ENCODE measurements around the gene MBNL2. TPM values are rescaled to one million over a fixed set of nuclear protein-coding genes. Genes with fewer than 3 reads are reported as not detected.

The MBNL2 gene
- total RNA-seq, 1 donor: 21.8 TPM

DNA sequence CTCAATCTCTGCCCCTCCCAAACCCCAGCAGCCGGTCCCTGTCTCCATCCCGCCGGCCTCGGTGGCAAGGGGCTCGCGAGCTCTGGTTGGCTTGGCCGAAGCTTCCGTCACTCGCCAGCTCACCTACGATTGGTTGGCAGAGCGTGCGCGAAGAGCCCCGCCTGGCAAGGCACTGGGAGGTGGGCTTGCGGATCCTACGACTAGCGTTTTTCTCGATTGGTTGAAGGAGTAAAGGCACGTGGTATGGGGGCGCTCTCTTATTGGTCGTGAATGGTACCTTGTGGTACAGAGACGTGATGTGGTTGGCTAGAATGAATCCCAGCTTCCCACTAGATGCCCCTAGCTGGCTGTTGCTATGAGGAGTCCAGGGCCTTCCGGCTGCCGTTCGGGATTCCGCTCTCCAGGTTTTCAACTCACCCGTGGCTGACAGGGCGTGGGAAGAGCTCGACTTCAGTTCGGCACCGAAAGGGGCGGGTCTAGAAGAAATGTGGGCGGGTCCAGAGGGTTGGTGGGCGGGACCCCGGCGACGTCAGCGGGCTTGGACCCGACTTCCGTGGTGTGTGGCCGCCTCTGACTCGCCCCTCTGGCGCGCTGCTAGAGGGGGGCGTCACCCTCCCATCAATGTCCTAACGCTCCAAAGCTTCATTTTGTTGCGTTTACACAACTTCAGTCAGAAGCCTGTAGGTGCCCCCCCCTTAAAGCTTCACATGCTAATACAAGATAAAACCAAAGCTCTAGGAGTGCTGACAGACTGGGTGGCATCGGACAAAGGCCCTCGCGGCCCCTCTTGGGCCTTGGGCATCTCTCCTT, 211.0 kb downstream of the MBNL2 start:
- DNase-seq (ENCODE audit: low read depth in 2 of 3, low spot score in 2 of 3): peak; percentile 95 to 100 (median 100)

DNA sequence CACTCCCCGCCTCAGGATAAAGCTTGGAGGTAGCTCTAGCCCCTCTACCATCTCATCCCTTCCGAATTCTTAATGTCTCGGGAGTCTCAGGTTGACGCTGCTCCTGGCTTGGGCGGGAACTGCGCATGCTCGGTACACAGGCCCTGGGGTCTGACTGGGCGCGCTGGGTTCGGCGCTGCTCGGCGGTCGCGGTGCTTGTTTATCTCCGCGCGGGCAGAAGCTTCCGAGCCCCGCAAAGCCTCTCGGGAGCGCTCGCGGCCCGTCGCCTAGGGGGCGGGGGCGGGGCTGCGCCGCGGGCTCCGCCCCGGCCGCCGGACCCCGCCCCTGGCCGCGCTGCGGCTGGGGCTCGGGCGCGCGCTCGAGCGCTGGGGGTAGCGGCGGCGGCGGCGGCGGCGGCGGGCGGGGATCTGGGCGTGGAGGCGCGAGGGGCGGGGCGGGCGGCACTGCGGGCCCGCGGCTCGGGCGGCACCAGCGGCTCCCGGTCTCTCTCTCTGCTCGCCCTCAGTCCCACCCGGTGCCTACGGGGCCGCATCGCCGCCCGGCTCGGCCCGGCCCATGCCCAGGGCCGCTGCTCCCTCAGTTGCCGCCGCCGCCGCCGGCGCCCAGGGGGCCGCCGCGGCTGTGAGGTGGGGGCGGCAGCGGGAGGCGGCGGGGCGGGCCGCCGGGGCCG, 211.7 kb downstream of the MBNL2 start, which contains the start of gene RAP2A:
Gene RAP2A (plus strand): TSS at position 443 of the 670 bp plus-strand sequence. CDS start 302 bp downstream, outside the sequence.
- DNase-seq (ENCODE audit: low read depth in 2 of 3, low spot score in 2 of 3): peak; percentile 77 to 94 (median 94)

DNA sequence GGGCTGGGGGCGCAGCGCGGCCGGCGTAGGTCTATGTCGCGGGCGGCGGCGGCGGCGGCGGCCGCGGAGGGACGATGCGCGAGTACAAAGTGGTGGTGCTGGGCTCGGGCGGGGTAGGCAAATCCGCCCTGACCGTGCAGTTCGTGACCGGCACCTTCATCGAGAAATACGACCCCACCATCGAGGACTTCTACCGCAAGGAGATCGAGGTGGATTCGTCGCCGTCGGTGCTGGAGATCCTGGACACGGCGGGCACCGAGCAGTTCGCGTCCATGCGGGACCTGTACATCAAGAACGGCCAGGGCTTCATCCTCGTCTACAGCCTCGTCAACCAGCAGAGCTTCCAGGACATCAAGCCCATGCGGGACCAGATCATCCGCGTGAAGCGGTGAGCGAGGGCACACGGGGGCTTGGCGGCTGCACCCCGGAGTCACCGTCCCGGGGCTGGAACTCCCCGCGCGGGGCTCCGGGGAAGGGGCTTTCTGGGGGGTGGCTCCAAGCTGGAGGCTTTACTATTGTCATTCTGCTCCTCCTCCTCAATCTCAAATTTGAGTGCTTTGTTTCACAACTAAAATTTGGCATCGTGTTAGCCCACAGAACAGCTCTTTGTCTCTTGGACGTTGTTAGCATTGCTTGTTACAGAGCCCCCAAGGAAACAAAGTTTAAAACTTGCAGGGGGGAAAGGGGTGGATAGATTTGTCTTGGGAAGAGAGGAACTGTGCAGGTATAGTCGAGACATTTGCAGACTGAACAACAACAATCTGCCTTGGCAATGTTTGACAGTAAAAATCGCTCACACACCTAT, 212.5 kb downstream of the MBNL2 start:
- peak; percentile 19 to 43 (median 38) for DNase-seq (ENCODE audit: low read depth in 2 of 3, low spot score in 2 of 3)

DNA sequence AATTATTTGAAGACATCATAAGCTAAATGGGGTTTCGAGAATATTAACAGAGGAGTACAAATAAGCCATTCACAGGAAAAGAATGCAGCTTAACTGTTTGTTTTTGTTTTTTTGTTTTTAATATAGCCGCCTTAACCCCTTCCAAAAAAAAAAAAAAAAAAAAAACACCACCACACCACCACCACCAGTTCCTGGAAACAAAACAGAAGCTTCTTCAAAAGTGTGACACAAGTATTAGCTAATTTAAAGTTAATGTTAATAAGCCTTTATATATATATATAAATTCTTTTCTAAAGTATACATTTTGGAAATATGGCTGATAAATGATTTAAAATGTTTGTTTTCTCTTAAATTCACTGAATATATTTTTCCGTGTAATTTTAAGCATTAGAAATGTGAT, 213.2 kb downstream of the MBNL2 start:
- DNase-seq (ENCODE audit: low read depth in 2 of 3, low spot score in 2 of 3): peak in 1 of 3 donors; percentile 10

DNA sequence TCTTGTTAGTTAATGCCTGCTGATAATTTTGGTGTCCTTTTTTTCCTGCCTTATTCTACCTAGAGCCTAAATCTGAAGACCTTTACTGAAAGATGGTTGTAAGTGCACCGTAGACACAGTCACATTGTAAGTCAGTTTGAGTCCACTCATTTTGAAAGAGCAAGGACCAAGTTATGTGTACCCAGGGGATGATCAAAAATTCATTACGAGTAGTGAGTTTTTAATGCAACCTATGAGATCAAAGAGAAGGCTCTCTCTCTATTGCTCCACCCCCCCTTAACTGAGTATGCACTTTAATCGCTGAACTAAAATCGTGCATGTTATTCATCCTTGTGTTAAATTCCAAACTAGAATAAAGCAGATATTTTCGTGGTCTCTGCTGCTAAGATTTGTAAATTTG, 213.7 kb downstream of the MBNL2 start:
- DNase-seq (ENCODE audit: low read depth in 2 of 3, low spot score in 2 of 3): no peak

DNA sequence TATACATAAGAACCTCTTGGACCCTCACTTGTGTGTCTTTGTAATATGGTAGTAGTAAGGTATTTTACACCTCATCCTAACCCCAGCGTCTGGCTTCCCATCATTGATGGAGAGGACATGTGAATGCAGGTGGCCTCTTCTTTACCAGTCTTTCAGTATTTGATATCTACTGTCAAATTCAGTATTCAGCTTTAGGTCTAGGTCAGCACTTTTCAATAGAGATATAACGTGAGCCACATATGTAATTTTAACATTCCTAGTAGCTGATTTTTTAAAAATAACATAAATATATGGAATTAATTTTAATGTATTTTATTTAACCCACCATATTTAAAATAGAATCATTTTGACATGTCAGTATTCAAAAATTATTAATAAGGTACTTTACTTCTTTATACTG, 214.7 kb downstream of the MBNL2 start:
- no peak for DNase-seq (ENCODE audit: low read depth in 2 of 3, low spot score in 2 of 3)

DNA sequence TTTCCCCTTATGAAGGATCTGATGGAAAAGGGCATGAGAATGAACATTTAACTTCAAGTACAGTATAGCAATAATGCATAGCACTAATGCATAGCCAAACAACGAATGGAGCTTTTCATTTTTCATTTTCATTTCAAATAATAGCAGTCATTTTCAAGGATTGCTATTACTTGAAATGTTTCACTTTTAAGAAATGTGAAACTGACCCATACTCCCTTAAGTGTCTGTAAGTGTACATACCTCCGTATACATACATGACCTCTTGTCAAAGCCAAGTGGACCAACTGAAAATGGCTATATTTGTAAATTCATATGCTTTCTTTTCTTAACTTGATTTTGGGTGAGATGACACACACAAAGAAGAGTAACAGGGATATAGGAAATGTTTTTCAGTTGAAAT, 215.6 kb downstream of the MBNL2 start:
- no peak for DNase-seq (ENCODE audit: low read depth in 2 of 3, low spot score in 2 of 3)

DNA sequence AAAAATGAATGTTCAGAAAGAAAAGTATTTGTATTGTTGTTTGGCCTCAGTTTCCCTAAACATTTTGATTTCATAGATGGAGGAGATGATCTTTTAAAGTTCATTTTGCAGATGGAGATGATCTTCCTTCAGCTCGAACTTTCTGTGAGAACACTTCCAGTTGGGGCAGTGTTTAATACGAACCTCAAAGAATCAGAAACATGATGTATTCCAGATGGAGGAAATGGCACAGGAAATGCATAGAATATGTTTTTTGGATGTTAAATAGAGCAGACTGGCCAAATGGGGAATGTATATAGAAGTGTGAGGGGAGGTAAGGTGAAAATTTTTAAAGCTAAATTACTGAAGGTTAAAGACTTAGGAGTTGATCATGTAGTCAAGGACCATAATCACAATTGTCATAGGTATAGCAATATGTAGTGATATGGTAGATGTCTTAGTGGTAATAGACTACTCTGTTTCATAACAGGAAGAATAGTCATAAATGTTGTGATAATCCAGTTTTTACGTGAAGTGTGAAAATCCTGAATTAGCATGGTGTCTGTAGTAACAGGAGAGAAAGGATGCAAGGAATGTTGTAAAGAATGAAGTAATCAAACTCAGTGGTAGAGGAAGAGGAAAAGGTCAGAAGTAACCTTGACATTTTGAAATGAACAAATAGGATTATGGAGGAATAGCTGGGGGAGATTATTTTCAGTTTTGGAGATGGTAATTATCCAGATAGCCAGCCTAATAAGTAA, 216.9 kb downstream of the MBNL2 start:
- no peak for DNase-seq (ENCODE audit: low read depth in 2 of 3, low spot score in 2 of 3)

DNA sequence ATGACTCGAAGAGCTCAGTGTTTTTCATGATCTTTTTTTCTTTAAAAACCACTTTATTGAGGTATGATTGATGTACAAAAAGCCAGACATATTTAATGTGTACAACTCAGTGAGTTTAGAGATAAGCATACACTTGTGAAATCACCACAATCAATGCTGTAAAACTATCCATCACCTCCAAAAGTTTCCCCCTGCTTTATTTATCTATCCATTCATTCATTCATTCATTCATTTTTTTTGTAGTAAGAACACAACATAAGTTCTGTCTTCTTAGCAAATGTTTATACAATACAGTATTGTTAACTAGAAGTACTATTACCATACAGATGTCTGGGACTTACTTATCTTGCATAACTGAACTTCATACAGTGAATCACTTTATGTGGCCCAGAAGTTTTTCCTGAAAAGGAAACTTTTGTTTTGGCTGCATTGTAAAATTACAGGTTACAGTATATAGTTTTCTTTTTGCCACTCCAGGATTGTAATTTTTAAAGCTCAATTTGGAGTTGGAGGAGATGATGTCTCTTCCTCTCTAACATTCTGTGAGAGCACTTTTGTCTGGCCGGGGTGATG, 218.6 kb downstream of the MBNL2 start:
- DNase-seq (ENCODE audit: low read depth in 2 of 3, low spot score in 2 of 3): no peak

DNA sequence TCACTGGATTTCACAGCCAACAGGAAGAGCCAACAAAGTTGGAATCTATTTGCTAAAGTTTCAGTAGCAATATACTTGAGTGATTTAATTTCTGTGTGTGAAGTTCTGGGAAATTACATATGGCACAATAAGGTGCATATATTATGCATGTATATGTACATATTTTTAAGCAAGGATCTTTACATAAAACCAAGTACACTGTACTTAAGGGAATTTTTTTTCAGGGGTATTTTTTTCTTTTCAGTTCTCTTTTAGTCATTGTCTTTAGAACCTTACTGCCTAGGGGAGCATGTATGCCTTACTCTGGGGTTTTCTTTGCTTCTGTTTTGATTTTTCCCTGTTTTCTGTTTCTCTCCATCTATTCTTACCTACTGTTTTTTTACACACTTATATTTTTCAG, 219.2 kb downstream of the MBNL2 start:
- DNase-seq (ENCODE audit: low read depth in 2 of 3, low spot score in 2 of 3): no peak

Small RNA genes within 50 kb of the gene (small RNA-seq; reads per million reads assigned to genes)
- gene AL442067.1: not detected
- gene RNA5SP37: not detected

Other genes with a start within 250 kb of the MBNL2 start
- 0.54 TPM for gene OXGR1, start 227.9 kb upstream of the MBNL2 start, total RNA-seq
- 15.9 TPM for gene RAP2A, start 211.8 kb downstream of the MBNL2 start, total RNA-seq